Measurements from ENCODE around the gene DPY19L3. TPM values are rescaled to one million over a fixed set of nuclear protein-coding genes. Genes with fewer than 3 reads are reported as not detected.

Gene DPY19L3
- total and polyA plus RNA-seq, 2 experiments from 2014 or later, result 12.9 to 51.4 TPM

DNA sequence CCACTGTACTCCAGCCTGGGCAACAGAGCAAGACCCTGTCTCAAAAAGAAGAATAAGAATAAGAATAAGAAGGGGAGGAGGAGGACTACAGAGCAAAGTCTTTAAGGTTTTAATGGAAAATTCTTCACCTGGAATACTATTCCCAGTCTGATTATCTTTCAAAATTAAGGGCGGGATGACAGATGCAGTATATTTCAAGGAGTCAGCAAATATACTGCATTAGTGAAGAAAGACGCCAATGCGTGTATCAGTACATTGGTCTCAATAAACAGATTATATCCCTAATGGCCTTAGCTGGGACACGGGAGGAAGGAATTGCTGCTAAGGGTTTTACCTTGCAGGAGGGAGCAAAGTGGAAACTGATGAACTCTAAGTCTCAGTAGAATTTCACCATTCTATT lies 121.3 kb downstream of the DPY19L3 start:
- no peaks in the 10 kb centered on the region for H4K20me1 ChIP-seq (ENCODE audit: insufficient read depth, poor library complexity, severe bottlenecking)
- TF ChIP-seq EZH2phosphoT487 (IDR thresholded peaks at IDR 0.05; ENCODE audit: low read depth, severe bottlenecking, unreplicated experiment) (no peak), EZH2 (IDR thresholded peaks at IDR 0.05; ENCODE audit: borderline replicate concordance) (no peak)
- TF ChIP-seq, protein P1, sequence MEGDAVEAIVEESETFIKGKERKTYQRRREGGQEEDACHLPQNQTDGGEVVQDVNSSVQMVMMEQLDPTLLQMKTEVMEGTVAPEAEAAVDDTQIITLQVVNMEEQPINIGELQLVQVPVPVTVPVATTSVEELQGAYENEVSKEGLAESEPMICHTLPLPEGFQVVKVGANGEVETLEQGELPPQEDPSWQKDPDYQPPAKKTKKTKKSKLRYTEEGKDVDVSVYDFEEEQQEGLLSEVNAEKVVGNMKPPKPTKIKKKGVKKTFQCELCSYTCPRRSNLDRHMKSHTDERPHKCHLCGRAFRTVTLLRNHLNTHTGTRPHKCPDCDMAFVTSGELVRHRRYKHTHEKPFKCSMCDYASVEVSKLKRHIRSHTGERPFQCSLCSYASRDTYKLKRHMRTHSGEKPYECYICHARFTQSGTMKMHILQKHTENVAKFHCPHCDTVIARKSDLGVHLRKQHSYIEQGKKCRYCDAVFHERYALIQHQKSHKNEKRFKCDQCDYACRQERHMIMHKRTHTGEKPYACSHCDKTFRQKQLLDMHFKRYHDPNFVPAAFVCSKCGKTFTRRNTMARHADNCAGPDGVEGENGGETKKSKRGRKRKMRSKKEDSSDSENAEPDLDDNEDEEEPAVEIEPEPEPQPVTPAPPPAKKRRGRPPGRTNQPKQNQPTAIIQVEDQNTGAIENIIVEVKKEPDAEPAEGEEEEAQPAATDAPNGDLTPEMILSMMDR (IDR thresholded peaks at IDR 0.05; ENCODE audit: poor library complexity), result no peak
- no peak for DNase-seq (ENCODE audit: low spot score)
- no peak overlapping the region for H2AFZ ChIP-seq
- H3K4me2 ChIP-seq, result no peak overlapping the region
- WGBS (ENCODE audit: low lambda C conversion rate, missing lambda C conversion rate), result 89% methylated on average over 4 of the region's 4 CpGs
- H3K27me3 ChIP-seq, result no peaks in the 10 kb centered on the region
- H3K36me3 ChIP-seq (replicated peaks; ENCODE audit: insufficient read depth, low read depth), result no peaks in the 10 kb centered on the region
- no peak overlapping the region for H3K4me3 ChIP-seq
- H3K9me2 ChIP-seq (replicated peaks; ENCODE audit: insufficient read depth), result no peaks in the 10 kb centered on the region
- no peaks in the 10 kb centered on the region for H3K79me2 ChIP-seq
- no peak overlapping the region for H3K27ac ChIP-seq
- H3K4me1 ChIP-seq (ENCODE audit: insufficient read depth), result no peaks in the 10 kb centered on the region
- no peaks in the 10 kb centered on the region for H3K9me3 ChIP-seq (ENCODE audit: low read depth)

DNA sequence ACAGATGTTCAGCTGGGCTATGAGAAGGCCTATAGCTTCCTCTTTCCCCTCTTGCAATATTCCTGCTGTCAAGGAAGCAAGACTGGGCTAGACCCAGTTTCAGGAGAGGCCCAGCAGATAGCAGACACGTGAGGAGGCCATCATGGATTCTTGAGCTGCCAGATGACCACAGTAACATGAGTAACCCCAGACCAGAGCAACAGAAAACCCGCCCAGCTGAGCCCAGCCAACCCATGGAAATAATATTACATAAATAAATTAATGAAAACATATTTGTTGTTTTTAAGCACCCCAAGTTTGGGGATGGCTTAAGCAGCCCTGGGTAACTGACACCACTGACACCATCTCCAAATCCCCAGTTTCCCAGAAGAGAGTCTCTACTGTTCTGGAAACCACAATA lies 125.2 kb downstream of the DPY19L3 start:
- Histone ChIP-seq H3K36me3 (replicated peaks; ENCODE audit: insufficient read depth, low read depth) (no peaks in the 10 kb centered on the region), H3K4me3 (no peak overlapping the region), H3K27me3 (no peaks in the 10 kb centered on the region), H3K4me2 (no peak overlapping the region), H3K27ac (no peak overlapping the region), H3K9me2 (replicated peaks; ENCODE audit: insufficient read depth) (no peaks in the 10 kb centered on the region), H3K9me3 (ENCODE audit: low read depth) (no peaks in the 10 kb centered on the region), H4K20me1 (ENCODE audit: insufficient read depth, poor library complexity, severe bottlenecking) (no peaks in the 10 kb centered on the region), H3K4me1 (ENCODE audit: insufficient read depth) (no peaks in the 10 kb centered on the region), H2AFZ (no peak overlapping the region), H3K79me2 (no peaks in the 10 kb centered on the region)
- TF ChIP-seq EZH2phosphoT487 (IDR thresholded peaks at IDR 0.05; ENCODE audit: low read depth, severe bottlenecking, unreplicated experiment), result no peak
- TF ChIP-seq, protein P1 (IDR thresholded peaks at IDR 0.05; ENCODE audit: poor library complexity), result no peak
- no peak for DNase-seq (ENCODE audit: low spot score)
- WGBS (ENCODE audit: low lambda C conversion rate, missing lambda C conversion rate), result 60% methylated on average over 2 of the region's 2 CpGs

DNA sequence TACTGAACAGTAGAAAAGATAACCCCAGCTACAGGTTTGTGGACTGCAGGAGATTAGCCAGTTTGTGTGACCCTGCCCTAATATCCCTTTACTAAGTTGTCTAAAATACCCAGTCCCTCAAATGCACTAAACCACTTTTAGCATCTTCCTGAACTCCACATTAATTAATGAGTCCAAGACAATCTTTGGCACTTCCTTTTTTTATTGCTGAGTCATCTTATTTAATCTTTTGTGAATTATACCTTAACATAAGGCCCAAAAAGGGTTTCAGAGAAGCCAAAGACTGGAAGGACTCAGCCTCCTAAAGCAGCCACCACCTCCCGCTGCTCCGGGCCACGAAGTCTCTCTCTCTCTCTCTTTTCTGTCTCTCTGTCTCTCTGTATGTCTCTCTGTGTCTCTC lies 126.7 kb downstream of the DPY19L3 start:
- Histone ChIP-seq H2AFZ (no peak overlapping the region), H3K9me3 (ENCODE audit: low read depth) (no peaks in the 10 kb centered on the region), H3K27ac (no peak overlapping the region), H3K4me3 (no peak overlapping the region), H4K20me1 (ENCODE audit: insufficient read depth, poor library complexity, severe bottlenecking) (no peaks in the 10 kb centered on the region), H3K79me2 (no peaks in the 10 kb centered on the region), H3K27me3 (no peaks in the 10 kb centered on the region), H3K4me1 (ENCODE audit: insufficient read depth) (no peaks in the 10 kb centered on the region), H3K36me3 (replicated peaks; ENCODE audit: insufficient read depth, low read depth) (no peaks in the 10 kb centered on the region), H3K9me2 (replicated peaks; ENCODE audit: insufficient read depth) (no peaks in the 10 kb centered on the region), H3K4me2 (no peak overlapping the region)
- 95% methylated on average over 3 of the region's 3 CpGs for WGBS (ENCODE audit: low lambda C conversion rate, missing lambda C conversion rate)
- no peak for DNase-seq (ENCODE audit: low spot score)
- no peak for TF ChIP-seq EZH2phosphoT487 (IDR thresholded peaks at IDR 0.05; ENCODE audit: low read depth, severe bottlenecking, unreplicated experiment)
- no peak for TF ChIP-seq EZH2 (IDR thresholded peaks at IDR 0.05; ENCODE audit: borderline replicate concordance)
- TF ChIP-seq, protein P1 (IDR thresholded peaks at IDR 0.05; ENCODE audit: poor library complexity), result no peak

Other genes starting within 250 kb of the DPY19L3 start
- gene ZNF507, start 60.2 kb upstream of the DPY19L3 start, total RNA-seq, result 11.8 and 14.8 TPM in 2 replicates
- gene ZNF507, start 60.2 kb upstream of the DPY19L3 start, polyA plus RNA-seq, result 3.8 and 4.7 TPM in 2 replicates
- 138 and 149 TPM in 2 replicates for gene PDCD5, start 175.4 kb downstream of the DPY19L3 start, total RNA-seq
- 199 and 226 TPM in 2 replicates for gene PDCD5, start 175.4 kb downstream of the DPY19L3 start, polyA plus RNA-seq